GM21390 (cell line): ENCODE measurements around the gene TXNDC11.
A peak's percentile ranks its signal among the peaks of the same experiment; 100 is the strongest.

Experiments used
- ATAC-seq: cut with Tn5 transposase; IDR thresholded peaks from one replicate; pipeline ENCODE4 v1.9.1; 2021; ENCODE audit not compliant: unreplicated experiment

TXNDC11 gene

GRCh38 chr16:11752856-11753255, 10.2 kb upstream of the TXNDC11 start:
- no peak for ATAC-seq

DNA sequence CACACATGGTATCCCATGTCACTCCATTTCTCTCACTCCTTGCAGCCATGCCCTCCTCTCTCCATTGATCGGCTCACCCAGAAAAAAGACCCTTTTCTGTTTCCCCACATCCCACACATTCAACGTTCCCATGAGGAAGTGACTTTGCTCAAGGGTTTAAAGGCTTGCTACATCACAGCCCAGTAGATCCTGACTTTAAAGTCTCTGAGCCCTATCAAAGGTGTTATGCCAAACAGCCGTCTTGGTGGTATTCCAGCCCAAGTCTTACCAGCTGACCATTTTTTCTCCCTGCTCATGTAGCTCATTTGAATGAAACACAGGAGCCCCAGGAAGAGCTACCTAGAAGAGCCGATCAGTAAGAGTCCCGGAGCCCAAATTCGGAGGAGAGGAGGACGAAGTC, 7.4 kb upstream of the TXNDC11 start:
- ATAC-seq: no peak

DNA sequence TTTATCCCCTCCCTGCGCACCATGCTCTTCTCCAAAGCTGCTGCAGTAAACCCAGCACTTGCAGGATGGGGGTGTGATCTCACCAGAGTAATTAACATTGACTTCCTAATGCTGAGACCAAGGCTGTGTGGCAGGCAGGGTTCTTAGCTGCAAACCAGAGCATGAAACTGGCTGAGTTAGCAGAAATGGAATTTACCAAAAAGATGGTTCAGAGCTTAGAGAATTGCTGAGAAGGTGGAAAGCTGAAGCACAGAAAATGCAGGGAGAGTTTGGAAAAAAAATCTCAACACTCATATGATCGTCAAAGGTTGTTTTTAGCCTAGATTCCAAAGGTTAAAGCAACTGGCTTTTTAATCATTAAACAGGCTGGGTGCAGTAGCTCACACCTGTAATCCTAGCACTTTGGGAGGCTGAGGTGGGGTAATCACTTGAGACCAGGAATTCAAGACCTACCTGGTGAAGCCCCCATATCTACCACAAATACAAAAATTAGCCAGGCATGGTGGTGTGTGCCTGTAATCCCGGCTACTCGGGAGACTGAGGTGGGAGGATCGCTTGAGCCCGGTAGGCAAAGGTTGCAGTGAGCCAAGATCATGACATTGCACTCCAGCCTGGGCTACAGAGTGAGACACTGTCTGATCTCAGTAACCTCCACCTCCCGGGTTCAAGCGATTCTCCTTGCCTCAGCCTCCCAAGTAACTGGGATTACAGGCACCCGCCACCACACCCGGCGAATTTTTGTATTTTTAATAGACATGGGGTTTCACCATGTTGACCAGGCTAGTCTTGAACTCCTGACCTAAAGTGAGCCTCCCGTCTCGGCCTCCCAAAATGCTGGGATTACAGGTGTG, 6.0 kb upstream of the TXNDC11 start:
- no peak for ATAC-seq

GRCh38 chr16:11747949-11748403, 5.3 kb upstream of the TXNDC11 start:
- ATAC-seq: no peak

DNA sequence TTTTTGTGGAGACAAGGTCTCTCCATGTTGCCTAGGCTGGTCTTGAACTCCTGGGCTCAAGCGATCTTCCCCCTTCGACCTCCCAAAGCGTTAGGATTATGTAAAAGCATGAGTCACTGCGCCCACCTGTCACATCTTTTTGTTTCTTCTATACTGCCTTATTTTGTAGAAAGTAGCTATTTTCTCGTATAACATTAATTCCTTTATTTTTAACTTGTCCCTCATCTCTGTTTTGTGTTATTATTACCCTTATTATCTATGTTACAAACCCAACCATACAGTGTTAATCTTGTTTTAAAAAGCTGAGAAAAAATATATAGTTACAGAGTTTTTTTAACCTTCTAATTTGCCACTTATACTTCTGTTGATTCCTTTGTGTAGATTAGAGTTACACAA, 1.4 kb upstream of the TXNDC11 start:
- ATAC-seq: no peak

GRCh38 chr16:11743308-11744074, 834 bp upstream of the TXNDC11 start:
- no peak for ATAC-seq

DNA sequence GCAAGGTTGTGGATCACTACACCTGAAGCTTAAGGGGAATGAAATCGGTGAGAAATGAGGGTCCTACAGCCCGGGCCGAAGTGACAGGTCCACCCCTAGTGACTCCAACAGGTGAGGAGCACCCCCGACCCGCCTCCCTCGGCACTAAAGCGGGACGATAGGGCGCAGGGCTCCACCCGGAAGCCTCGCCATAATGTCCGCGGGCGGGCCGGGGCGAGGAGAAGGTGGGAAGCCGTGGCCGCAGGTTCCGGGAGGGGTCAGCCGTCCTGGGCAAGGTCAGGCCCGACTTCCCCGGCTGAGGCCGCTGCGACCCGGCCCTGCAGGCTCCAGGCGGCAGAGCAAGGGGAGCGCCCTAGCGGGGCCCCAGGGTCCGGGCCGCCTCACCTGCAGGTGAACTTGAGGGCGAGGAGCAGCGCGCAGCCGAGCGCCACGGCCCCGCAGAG, 543 bp downstream of the TXNDC11 start:
- peak; percentile 21 for ATAC-seq

DNA sequence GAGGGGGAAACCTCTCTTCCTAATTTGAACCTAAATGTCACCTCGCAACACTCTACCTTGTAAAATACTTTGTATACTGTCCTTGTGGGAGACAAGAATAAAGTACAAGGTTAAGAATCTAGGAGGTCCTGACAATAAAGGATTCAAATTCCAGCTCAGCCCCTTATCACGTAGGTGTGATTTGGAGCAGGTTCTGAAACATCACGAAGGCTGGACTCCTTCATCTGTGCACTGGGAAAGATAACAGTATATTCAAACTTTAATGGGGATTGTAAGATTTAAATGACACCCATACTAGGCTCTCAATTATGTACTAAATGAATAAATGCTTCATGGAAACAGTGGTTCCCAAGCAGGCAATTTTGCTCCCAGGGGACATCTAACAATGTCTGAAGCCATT, 2.1 kb downstream of the TXNDC11 start:
- no peak for ATAC-seq

GRCh38 chr16:11738742-11739544, 3.7 kb downstream of the TXNDC11 start:
- ATAC-seq: no peak

- no peak for ATAC-seq
These were observed 4.9 kb downstream of the TXNDC11 start for GRCh38 chr16:11737713-11738112.

- ATAC-seq: no peak
These were observed 5.8 kb downstream of the TXNDC11 start for GRCh38 chr16:11736903-11737302.

DNA sequence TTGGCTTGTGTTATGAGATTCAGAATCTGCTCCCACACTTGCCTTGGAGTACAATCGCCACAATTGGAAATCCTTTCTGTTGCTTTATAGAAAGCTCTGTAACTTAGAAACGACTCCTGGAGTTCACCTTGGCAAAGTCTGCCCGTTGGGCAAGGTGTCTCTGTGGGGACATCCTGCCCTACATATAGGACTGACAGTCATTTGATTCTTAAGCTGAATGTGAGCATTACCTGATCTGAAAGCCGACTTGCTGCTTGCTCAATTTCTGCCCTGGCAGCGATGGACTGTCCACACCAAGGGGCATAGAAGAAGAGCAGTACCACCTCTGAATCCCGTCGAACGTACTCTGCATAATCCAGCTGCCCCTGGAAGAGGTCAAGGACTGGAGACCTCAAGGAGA, 6.9 kb downstream of the TXNDC11 start:
- no peak for ATAC-seq

- ATAC-seq: no peak
These were observed 8.0 kb downstream of the TXNDC11 start for GRCh38 chr16:11734653-11735043.

DNA sequence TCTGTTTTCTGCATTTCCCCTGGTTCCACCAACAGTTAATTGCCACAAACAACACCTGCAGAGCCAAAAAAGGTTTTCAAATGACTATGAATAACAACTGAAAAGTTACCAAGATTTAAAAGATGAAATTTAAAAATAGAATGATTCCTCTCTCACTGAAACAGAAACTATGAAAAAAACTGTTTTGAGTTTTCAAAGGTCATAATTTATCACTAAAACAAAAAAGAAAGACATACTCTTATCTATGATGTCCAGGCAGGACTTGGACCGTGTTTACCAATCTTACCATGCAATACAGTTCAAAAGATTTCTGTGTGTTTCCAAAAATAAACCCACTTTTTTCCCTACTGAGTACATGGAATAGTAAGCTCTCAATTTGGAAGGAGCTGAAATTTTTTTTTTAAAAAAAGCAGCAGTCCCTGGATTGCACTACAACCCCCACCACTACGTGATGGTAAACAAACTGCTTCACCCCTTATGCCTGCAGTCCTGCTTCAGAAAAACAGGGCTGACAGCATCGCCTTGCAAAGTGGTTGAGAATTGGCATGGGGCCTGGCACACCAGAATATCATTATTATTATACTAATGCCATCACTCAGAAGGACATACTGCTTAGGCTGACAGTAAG, 8.5 kb downstream of the TXNDC11 start:
- ATAC-seq: no peak

DNA sequence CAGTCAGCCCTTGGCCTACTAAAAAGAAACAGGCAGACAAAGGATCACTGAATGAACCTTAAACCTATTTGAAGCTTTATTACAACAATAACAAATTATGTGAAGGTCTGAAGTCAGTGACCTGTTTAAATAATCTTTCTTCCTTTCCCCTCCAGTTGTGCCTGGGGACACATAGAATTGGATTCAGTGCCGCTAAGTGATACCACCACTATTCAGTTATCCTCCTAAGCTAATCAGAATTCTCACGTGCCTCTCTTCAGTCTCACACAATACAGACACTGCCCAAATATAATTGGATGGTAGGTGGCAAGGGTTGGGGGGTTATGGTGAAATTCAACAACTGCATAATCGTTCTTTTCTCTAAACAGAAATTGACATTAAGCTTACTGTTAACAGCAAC, 11.4 kb downstream of the TXNDC11 start:
- ATAC-seq: no peak

GRCh38 chr16:11729787-11730186, 12.9 kb downstream of the TXNDC11 start:
- ATAC-seq: no peak

DNA sequence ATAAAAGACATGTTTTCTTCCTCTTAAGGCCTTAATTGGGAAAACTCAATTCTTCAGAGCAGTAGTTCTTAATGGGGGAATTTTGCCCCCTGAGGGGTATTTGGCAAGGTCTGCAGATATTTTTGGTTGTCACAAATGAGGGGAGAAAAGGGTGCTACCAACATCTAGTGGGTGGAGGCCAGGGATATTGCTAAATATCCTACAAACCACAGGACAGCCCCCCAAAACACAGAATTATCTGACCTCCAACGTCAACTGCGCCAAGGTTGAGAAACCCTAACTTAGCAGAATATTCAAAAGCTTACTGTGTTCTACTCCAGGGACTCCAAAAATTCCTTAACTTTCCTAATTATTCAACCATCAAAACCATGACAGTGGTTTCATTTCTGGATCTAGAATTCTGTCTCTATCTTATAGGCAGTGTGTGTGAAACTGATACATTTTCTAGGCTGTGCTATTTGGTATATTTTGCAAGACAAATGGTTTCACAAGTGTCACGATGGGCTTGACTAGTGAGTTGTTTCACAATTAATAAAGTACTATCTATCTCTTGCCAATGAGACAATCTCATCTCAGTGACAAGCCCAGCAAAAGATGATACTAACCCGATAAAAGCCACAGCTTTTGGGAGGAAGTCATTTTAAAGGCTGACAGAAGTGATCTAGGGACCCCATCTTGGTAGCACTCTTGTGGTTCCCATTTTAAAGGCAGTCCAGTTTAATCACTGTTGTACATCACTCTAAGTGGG, 14.7 kb downstream of the TXNDC11 start:
- ATAC-seq: peak; percentile 54

DNA sequence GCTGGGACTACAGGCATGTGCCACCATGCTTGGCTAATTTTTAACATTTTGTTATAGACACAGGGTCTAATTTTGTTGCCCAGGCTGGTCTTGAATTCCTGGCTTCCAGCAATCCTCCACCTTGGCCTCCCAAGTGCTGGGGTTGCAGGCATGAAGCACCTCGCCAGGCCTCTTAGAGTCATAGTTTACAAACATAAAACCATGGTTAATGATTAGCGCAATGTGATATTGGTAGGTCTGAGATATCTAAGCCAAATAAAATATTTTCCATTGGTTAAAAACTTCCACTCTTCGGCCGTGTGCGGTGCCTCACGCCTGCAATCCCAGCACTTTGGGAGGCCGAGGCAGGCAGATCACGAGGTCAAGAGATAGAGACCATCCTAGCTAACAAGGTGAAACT, 16.6 kb downstream of the TXNDC11 start:
- no peak for ATAC-seq

DNA sequence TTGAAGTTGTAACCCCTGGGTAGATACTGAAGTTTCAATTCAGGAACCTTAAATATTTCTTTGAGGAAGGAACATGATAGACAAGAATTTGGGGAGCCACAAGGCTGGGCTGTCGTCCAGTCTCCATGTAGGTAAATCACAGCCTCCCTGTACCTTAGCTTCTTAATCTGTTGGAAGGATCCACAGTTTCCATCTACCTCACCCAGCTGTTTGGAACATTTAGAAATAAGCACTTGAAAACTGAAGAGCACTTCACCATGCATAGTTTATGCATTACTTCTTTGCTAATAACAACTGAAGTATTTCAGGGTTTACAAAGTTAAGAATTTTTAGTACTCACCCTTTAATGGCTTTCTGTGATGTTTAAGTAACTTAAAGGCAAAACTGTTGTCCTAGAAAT, 17.2 kb downstream of the TXNDC11 start:
- no peak for ATAC-seq

DNA sequence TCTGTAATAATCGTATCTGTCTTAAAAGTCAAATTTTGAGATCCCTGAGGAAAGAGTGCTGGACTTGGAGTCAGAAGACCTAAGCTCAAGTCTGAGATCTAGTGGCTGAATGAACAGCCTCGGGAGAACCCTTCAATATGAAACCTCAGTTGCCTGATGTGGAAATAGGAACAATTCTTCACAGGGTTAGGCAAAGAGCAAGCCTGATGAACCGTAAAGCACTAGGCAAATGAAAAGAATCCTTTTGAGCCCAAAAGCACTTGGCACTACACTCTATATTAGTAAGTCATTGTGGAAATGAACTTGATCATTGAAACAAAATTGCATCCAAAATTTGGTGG, 20.2 kb downstream of the TXNDC11 start:
- no peak for ATAC-seq
